ENCODE results near the gene RIMBP2. TPM values are rescaled to one million over a fixed set of nuclear protein-coding genes. Genes with fewer than 3 reads are reported as not detected.

The RIMBP2 gene
- total RNA-seq, 1 experiment from 2014 or later = not detected

DNA sequence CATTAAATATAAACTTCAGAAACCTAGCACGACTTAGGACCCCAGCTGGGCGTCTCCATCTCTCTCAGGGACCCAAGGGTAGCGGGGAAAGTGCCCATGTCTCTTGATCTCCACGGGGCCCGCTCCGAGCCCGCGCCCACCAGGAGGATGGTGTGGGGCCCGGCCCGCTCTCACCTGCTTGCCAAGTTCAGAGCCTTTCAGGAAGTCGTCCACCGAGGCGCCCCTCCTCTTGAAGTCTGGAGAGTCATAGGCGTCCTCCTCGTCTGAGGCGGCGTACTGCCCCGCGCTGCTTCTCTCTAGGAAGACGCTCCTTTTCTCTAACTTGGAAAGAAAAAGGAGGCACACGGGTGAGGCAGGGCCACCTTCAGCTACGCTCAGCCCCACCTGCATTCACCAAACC, 281.5 kb downstream of the RIMBP2 start:
- ChIA-PET CTCF (no interaction called here), POLR2A (no interaction called here)
- no peaks in the 10 kb centered on the region for H3K9me3 ChIP-seq
- TF ChIP-seq, protein P1, sequence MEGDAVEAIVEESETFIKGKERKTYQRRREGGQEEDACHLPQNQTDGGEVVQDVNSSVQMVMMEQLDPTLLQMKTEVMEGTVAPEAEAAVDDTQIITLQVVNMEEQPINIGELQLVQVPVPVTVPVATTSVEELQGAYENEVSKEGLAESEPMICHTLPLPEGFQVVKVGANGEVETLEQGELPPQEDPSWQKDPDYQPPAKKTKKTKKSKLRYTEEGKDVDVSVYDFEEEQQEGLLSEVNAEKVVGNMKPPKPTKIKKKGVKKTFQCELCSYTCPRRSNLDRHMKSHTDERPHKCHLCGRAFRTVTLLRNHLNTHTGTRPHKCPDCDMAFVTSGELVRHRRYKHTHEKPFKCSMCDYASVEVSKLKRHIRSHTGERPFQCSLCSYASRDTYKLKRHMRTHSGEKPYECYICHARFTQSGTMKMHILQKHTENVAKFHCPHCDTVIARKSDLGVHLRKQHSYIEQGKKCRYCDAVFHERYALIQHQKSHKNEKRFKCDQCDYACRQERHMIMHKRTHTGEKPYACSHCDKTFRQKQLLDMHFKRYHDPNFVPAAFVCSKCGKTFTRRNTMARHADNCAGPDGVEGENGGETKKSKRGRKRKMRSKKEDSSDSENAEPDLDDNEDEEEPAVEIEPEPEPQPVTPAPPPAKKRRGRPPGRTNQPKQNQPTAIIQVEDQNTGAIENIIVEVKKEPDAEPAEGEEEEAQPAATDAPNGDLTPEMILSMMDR (IDR thresholded peaks at IDR 0.05; ENCODE audit: insufficient read depth in 1 of 2, low read depth in 1 of 2, low read length in 1 of 2, severe bottlenecking in 1 of 2, unreplicated experiment in 1 of 2) = no peak
- BruUV-seq (replicated peaks) = no TSS peak
- no peaks in the 10 kb centered on the region for H3K36me3 ChIP-seq (ENCODE audit: control insufficient read depth, insufficient read depth, low read length)
- intact Hi-C loops (cut with micrococcal nuclease; ENCODE audit: unreplicated experiment) = no loop called here
- Mint-ChIP-seq H3K9me3 (ENCODE audit: unreplicated experiment) (peaks cover 10% of the 10 kb centered on the region), H3K27me3 (ENCODE audit: insufficient read depth, unreplicated experiment) (no peaks in the 10 kb centered on the region), H3K4me1 (ENCODE audit: low read depth, unreplicated experiment) (no peaks in the 10 kb centered on the region), H3K36me3 (ENCODE audit: insufficient read depth, unreplicated experiment) (no peaks in the 10 kb centered on the region), H3K27ac (ENCODE audit: unreplicated experiment) (no peak overlapping the region), H3K4me3 (ENCODE audit: unreplicated experiment) (no peak overlapping the region)
- H3K4me3 ChIP-seq (ENCODE audit: low read depth, low read length) = no peak overlapping the region
- DNase-seq = peak in 1 of 2 experiments; percentile 9
- no peaks in the 10 kb centered on the region for H3K27me3 ChIP-seq (replicated peaks; ENCODE audit: control insufficient read depth, insufficient read depth, low read length)
- no peaks in the 10 kb centered on the region for H3K4me1 ChIP-seq

DNA sequence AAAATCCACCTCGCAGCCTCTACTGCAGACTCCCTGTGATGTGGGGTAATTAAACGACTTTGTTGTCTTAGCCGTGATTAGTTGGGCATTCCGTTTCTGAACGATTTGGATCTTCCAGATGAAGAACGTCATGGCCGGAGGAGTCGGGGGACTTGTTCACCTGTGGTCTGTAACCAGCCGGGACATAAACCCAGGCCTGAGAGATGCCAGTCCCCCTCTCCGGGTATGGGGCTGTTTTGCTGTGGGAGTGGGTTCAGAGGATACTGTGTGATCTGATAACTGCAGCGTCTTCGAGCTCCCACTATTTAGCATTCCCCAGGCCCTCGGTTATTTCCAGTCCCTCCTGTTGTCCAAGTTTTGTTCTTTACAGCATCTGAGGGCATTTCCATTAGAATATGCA, 282.3 kb downstream of the RIMBP2 start:
- intact Hi-C loops (cut with micrococcal nuclease; ENCODE audit: unreplicated experiment) = no loop called here
- Mint-ChIP-seq H3K36me3 (ENCODE audit: insufficient read depth, unreplicated experiment) (no peaks in the 10 kb centered on the region), H3K9me3 (ENCODE audit: unreplicated experiment) (peaks cover 3% of the 10 kb centered on the region), H3K27me3 (ENCODE audit: insufficient read depth, unreplicated experiment) (no peaks in the 10 kb centered on the region), H3K4me3 (ENCODE audit: unreplicated experiment) (no peak overlapping the region), H3K27ac (ENCODE audit: unreplicated experiment) (no peak overlapping the region), H3K4me1 (ENCODE audit: low read depth, unreplicated experiment) (no peaks in the 10 kb centered on the region)
- no peak for DNase-seq
- TF ChIP-seq, protein P1 (IDR thresholded peaks at IDR 0.05; ENCODE audit: insufficient read depth in 1 of 2, low read depth in 1 of 2, low read length in 1 of 2, severe bottlenecking in 1 of 2, unreplicated experiment in 1 of 2) = no peak
- Histone ChIP-seq H3K4me3 (ENCODE audit: low read depth, low read length) (no peak overlapping the region), H3K27me3 (replicated peaks; ENCODE audit: control insufficient read depth, insufficient read depth, low read length) (no peaks in the 10 kb centered on the region), H3K9me3 (no peaks in the 10 kb centered on the region), H3K36me3 (ENCODE audit: control insufficient read depth, insufficient read depth, low read length) (no peaks in the 10 kb centered on the region), H3K4me1 (no peaks in the 10 kb centered on the region)
- ChIA-PET CTCF (no interaction called here), POLR2A (no interaction called here)
- no TSS peak for BruUV-seq (replicated peaks)

DNA sequence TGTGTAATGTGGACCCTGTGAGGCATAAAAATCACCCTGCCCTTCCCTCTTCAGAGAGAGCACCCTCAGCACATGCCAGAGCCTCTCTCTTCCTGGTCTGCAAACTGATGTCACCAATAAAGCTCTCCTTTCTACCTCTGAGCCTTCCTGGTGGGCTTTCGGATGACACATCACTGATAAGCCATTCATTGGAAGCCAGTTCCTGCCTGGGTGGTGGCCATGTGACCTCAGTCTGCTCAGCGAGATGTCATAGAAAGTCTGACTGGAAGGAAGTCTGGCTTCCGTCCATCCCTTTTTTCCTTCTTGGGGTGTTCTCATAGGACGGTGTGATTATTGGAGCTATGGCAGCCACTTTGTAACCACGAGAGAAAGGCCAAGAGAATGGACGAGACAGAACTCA, 282.7 kb downstream of the RIMBP2 start:
- POLR2A ChIA-PET = no interaction called here
- Histone ChIP-seq H3K27me3 (replicated peaks; ENCODE audit: control insufficient read depth, insufficient read depth, low read length) (no peaks in the 10 kb centered on the region), H3K4me3 (ENCODE audit: low read depth, low read length) (no peak overlapping the region), H3K36me3 (ENCODE audit: control insufficient read depth, insufficient read depth, low read length) (no peaks in the 10 kb centered on the region), H3K9me3 (no peaks in the 10 kb centered on the region), H3K4me1 (no peaks in the 10 kb centered on the region)
- no peak for DNase-seq
- H3K27ac Mint-ChIP-seq (ENCODE audit: unreplicated experiment) = no peak overlapping the region
- CTCF ChIA-PET = no interaction called here
- no peaks in the 10 kb centered on the region for H3K4me1 Mint-ChIP-seq (ENCODE audit: low read depth, unreplicated experiment)
- no peak overlapping the region for H3K4me3 Mint-ChIP-seq (ENCODE audit: unreplicated experiment)
- no TSS peak for BruUV-seq (replicated peaks)
- TF ChIP-seq, protein P1 (IDR thresholded peaks at IDR 0.05; ENCODE audit: insufficient read depth in 1 of 2, low read depth in 1 of 2, low read length in 1 of 2, severe bottlenecking in 1 of 2, unreplicated experiment in 1 of 2) = no peak
- H3K9me3 Mint-ChIP-seq (ENCODE audit: unreplicated experiment) = no peaks in the 10 kb centered on the region
- intact Hi-C loops (cut with micrococcal nuclease; ENCODE audit: unreplicated experiment) = no loop called here
- H3K36me3 Mint-ChIP-seq (ENCODE audit: insufficient read depth, unreplicated experiment) = no peaks in the 10 kb centered on the region
- H3K27me3 Mint-ChIP-seq (ENCODE audit: insufficient read depth, unreplicated experiment) = no peaks in the 10 kb centered on the region

All from Caco-2 (cell line).